ENCODE measurements around the gene HSD17B12.

Gene HSD17B12

DNA sequence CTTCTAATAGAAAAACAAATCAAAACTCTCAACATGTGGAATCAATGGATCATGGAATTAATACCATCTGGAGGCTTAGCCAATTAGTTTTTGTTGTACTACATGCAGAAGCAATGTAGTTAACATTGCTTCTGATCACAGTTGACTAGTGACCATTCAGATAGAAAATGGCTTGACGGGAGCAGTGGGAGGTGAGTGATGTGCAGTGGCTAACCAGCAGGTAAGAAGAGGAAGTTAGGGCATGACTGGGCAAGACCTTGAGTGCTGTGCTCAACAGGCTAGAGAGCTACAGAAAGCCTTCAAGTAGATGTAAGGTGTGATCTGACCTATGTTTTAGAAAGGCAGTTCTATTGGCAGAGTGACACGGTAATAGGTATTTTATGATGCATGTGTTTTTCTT lies 139.4 kb downstream of the HSD17B12 start:
- peak; percentile 81 for FAIRE-seq
- DNase-seq (ENCODE audit: insufficient read length): no peak
- TF ChIP-seq TAF1 (IDR thresholded peaks at IDR 0.05; ENCODE audit: borderline replicate concordance, low read depth, low read length) (no peak), POLR2AphosphoS5 (IDR thresholded peaks at IDR 0.05; ENCODE audit: low read depth, low read length) (no peak), POLR2A (IDR thresholded peaks at IDR 0.05; ENCODE audit: low read depth, low read length) (no peak)

DNA sequence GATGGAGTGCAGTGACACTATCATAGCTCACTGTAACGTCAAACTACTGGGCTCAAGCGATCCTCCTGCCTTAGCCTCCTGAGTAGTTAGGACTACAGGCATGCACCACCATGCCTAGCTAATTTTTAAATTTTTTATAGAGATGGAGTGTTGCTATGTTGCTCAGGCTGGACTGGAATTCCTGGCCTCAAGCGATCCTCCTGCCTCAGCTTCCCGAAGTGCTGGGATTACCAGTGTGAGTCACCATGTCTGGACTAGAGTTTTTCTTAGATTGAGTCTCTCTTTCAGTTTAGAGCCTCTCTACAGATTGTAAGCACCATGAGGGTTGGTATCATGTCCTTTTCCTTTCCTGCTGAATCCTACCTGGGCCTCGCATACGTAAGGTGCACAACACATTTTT lies 142.8 kb downstream of the HSD17B12 start:
- TF ChIP-seq TAF1 (IDR thresholded peaks at IDR 0.05; ENCODE audit: borderline replicate concordance, low read depth, low read length) (no peak), POLR2A (IDR thresholded peaks at IDR 0.05; ENCODE audit: low read depth, low read length) (no peak), POLR2AphosphoS5 (IDR thresholded peaks at IDR 0.05; ENCODE audit: low read depth, low read length) (no peak)
- FAIRE-seq (no peak), DNase-seq (ENCODE audit: insufficient read length) (no peak)

DNA sequence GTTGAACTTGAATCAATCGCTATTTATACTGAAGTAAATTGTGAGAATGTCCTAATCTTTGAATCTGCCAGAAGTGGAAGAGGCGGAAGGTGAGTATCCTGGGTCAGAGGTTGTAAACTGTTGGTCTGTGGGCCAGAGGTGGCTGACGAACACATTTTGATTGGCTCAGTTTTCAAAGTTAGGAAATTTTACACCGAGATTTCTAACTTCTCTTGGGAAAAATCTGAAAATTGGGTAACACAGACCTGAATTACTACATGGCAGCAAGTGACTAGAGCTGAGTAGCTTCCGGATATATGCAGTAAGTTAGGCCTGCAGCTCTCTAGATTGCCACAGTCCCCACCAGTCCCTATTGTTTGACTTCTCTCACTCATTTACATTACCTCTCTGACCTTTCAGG lies 143.3 kb downstream of the HSD17B12 start:
- no peak for DNase-seq (ENCODE audit: insufficient read length)

DNA sequence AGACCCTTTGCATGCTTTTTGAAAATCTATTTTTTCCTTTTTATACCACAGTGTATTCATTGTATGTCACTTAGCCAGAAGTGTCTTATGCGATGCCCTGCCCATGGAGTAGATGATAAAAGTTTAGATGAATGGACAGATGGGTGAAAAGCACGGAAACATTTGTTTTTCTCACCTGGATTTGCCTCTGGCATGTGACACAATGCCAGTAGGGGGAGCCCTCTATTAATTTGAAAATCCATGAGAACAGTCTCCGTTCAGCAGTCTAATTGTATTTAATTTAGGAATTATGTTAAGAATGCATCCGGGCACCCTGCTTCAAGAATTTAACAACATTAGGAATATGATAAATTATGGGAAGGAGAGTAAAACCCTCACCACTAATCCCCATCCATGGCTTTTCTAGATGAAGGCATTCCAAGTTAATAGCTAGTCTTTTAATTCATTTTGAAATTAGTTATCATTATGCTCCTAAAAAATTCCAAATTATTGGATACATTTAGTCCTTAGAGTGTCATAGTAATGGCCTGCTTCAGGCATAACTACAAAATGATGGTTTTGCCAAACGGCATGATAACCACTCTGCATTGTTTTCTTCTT lies 144.8 kb downstream of the HSD17B12 start:
- TF ChIP-seq TAF1 (IDR thresholded peaks at IDR 0.05; ENCODE audit: borderline replicate concordance, low read depth, low read length): no peak
- TF ChIP-seq POLR2A (IDR thresholded peaks at IDR 0.05; ENCODE audit: low read depth, low read length): no peak
- TF ChIP-seq POLR2AphosphoS5 (IDR thresholded peaks at IDR 0.05; ENCODE audit: low read depth, low read length): no peak
- FAIRE-seq: no peak
- DNase-seq (ENCODE audit: insufficient read length): no peak

More for the DNA sequence above, 143.3 kb downstream of the HSD17B12 start:
- FAIRE-seq: peak; percentile 33
- TF ChIP-seq POLR2A (IDR thresholded peaks at IDR 0.05; ENCODE audit: low read depth, low read length) (no peak), POLR2AphosphoS5 (IDR thresholded peaks at IDR 0.05; ENCODE audit: low read depth, low read length) (no peak), TAF1 (IDR thresholded peaks at IDR 0.05; ENCODE audit: borderline replicate concordance, low read depth, low read length) (no peak)

DNA sequence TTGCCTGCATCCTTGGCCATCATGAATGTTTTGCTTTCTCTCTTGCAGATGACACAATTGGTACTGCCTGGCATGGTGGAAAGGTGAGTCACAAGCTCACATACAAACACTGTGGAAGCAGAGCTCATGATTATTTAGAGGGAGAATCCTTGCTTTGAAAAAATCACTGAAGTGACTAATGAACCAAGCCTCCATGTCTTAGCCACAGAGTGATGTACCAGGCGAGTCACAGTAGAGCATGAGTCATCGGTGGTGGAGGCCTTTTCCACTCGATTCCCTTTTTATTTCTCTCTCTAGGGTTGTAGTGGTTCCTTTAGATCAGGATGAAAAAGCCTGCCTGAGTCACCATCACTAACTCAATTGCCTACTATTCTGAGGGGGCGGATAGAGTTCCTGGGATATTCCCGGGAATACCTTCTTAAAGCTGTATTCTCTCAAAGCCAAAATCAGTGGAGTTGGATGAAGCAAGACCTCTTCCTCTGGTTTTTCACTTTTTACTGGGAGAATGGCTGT lies 150.4 kb downstream of the HSD17B12 start:
- DNase-seq (ENCODE audit: insufficient read length) (no peak), FAIRE-seq (no peak)
- TF ChIP-seq POLR2AphosphoS5 (IDR thresholded peaks at IDR 0.05; ENCODE audit: low read depth, low read length): no peak
- TF ChIP-seq POLR2A (IDR thresholded peaks at IDR 0.05; ENCODE audit: low read depth, low read length): no peak

DNA sequence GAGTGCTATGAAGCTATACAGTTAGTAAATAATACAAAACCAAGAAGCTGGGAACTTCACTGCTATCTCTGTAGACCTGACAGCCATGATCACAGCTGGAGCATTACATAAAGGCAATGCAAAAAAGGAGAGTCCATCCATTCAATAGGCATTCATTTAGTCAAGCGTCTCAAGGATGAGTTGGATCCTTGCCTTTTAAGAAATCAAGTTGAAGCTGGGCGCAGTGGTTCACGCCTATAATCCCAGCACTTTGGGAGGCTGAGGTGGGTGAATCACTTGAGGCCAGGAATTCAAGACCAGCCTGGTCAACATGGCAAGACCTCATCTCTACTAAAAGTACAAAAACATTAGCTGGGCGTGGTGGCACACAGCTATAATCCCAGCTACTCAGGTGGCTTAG lies 152.0 kb downstream of the HSD17B12 start:
- TF ChIP-seq POLR2A (IDR thresholded peaks at IDR 0.05; ENCODE audit: low read depth, low read length) (no peak), TAF1 (IDR thresholded peaks at IDR 0.05; ENCODE audit: borderline replicate concordance, low read depth, low read length) (no peak), POLR2AphosphoS5 (IDR thresholded peaks at IDR 0.05; ENCODE audit: low read depth, low read length) (no peak)
- FAIRE-seq: no peak
- no peak for DNase-seq (ENCODE audit: insufficient read length)

DNA sequence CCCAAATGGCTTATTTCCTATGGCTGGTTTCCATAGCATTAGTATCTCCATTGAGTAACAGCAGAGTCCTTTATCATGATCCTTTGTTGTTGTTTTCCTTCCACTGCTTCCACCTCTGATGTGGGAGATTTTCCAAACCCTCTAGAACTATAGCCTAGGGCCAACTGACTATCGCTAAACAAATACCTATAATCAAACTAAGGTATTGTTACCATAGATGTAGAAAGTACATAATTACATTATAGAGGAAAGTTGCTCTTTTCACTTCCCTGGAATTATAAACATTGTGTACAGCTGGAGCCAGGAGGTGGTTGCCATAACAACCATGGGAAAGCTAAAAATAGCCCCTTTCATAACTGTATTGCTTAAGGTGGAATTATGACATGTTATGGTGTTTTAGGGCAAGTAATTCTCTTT lies 153.1 kb downstream of the HSD17B12 start:
- DNase-seq (ENCODE audit: insufficient read length) (no peak), FAIRE-seq (no peak)
- TF ChIP-seq TAF1 (IDR thresholded peaks at IDR 0.05; ENCODE audit: borderline replicate concordance, low read depth, low read length): no peak
- TF ChIP-seq POLR2A (IDR thresholded peaks at IDR 0.05; ENCODE audit: low read depth, low read length): no peak
- no peak for TF ChIP-seq POLR2AphosphoS5 (IDR thresholded peaks at IDR 0.05; ENCODE audit: low read depth, low read length)

DNA sequence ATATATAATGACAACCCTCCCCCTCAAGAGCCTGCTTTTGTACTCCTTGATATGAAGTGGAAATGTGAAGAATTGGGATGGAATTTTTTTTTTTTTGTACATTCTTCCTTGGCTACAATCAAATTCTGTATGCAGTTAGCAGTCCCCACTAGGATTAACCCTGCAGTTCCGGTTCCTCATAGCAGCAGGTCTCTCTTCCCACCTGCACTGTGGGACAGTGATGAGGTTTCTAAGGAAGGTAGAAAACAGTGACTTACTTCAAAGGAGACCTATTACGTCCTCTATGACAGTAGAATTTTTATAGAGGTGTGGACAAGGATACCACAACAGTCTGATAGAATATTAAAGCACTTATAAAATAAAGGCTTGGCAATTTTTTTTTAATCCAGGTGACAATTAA lies 153.7 kb downstream of the HSD17B12 start:
- DNase-seq (ENCODE audit: insufficient read length): no peak
- peak; percentile 38 for FAIRE-seq
- TF ChIP-seq TAF1 (IDR thresholded peaks at IDR 0.05; ENCODE audit: borderline replicate concordance, low read depth, low read length) (no peak), POLR2A (IDR thresholded peaks at IDR 0.05; ENCODE audit: low read depth, low read length) (no peak), POLR2AphosphoS5 (IDR thresholded peaks at IDR 0.05; ENCODE audit: low read depth, low read length) (no peak)

DNA sequence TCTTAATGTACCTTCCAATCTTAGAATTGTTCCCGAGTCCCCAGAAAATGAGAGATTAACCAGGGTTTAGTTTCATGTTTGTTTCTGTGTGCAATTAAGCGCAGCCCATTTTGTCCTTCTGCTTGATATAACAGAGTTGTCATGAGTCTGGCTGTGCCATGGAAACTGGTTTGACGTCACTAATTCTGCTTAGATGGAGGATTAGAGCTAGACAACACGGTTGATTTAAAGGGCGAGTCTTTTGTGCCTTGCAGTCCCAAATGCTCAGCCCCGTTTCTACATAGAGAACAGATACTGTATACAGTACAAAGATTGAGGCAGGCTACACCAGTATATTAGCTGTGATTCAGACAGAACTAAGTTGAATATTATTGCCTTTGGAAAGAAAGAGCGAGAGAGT lies 154.6 kb downstream of the HSD17B12 start:
- TF ChIP-seq POLR2A (IDR thresholded peaks at IDR 0.05; ENCODE audit: low read depth, low read length) (no peak), POLR2AphosphoS5 (IDR thresholded peaks at IDR 0.05; ENCODE audit: low read depth, low read length) (no peak), TAF1 (IDR thresholded peaks at IDR 0.05; ENCODE audit: borderline replicate concordance, low read depth, low read length) (no peak)
- FAIRE-seq: peak; percentile 81
- DNase-seq (ENCODE audit: insufficient read length): no peak

DNA sequence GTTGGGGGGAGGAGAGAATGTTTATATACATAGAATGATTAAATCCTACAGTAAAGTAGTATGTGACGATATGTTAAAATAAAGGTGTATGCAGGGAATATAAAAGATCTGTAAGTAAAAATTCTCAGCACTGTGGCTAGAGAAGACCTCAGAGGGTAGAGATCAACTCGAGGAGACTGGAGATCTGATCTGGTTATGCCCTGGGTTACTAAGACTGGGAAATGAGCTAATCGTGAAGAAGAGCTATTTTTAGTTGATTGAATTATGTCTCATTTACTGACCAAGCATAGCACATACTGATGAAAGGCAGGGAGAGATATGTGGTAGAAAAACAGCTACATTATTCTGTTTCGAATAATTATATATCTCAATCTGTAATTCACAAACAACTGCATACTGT lies 157.3 kb downstream of the HSD17B12 start:
- no peak for DNase-seq (ENCODE audit: insufficient read length)
- TF ChIP-seq POLR2A (IDR thresholded peaks at IDR 0.05; ENCODE audit: low read depth, low read length): no peak
- TF ChIP-seq POLR2AphosphoS5 (IDR thresholded peaks at IDR 0.05; ENCODE audit: low read depth, low read length): no peak
- TF ChIP-seq TAF1 (IDR thresholded peaks at IDR 0.05; ENCODE audit: borderline replicate concordance, low read depth, low read length): no peak
- FAIRE-seq: peak; percentile 53

DNA sequence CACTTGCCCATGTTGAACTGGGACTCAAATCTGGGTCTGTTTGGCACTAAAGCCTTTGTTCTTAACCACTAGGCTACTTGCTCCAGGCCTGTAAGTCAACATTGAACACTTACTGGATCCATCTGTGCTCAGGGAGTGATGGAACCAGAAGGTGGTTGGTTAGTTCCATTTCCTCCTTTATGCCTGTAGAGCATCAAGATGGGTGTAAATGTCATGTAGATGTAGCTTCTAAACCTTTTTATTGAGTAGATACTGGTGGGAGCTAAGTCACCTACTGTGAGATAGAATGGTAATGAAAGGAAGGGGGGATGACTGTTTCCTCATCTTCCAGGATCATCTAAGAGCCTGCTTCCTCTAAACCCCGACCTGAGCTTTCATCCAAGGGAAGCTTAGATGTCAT lies 161.5 kb downstream of the HSD17B12 start:
- TF ChIP-seq POLR2AphosphoS5 (IDR thresholded peaks at IDR 0.05; ENCODE audit: low read depth, low read length) (no peak), POLR2A (IDR thresholded peaks at IDR 0.05; ENCODE audit: low read depth, low read length) (no peak), TAF1 (IDR thresholded peaks at IDR 0.05; ENCODE audit: borderline replicate concordance, low read depth, low read length) (no peak)
- no peak for DNase-seq (ENCODE audit: insufficient read length)
- FAIRE-seq: no peak

DNA sequence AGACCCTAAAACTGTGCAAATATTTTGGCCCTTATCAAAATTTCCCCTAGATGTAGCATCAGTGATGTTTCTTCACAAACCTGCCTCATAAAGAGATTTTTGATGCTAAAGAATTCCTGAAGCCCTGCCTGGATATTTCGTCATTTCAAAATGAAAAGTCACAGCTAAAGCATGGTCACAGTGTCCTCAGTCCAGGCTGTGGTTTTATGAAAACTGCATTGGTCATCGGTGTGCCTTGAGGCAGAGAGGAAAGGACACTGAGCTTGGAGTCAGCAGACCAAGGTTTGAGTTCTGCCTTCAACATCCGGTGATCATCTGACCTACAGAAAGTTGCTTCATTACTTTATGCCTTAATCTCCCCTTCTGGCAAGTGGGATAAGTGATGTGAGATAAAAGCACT lies 165.3 kb downstream of the HSD17B12 start:
- TF ChIP-seq POLR2A (IDR thresholded peaks at IDR 0.05; ENCODE audit: low read depth, low read length): no peak
- TF ChIP-seq POLR2AphosphoS5 (IDR thresholded peaks at IDR 0.05; ENCODE audit: low read depth, low read length): no peak
- TF ChIP-seq TAF1 (IDR thresholded peaks at IDR 0.05; ENCODE audit: borderline replicate concordance, low read depth, low read length): no peak
- no peak for DNase-seq (ENCODE audit: insufficient read length)
- peak; percentile 14 for FAIRE-seq
